GM12878 (cell line): Measurements from ENCODE around the gene C1QTNF1. TPM values are rescaled to one million over a fixed set of nuclear protein-coding genes. Genes with fewer than 3 reads are reported as not detected.

Source experiments
- ATAC-seq: fragments of 200-7000 bp; cut with Tn5 transposase; 3 replicates; pipeline ENCODE4 v1.9.1; 2020; ENCODE audit warnings: mild to moderate bottlenecking, moderate library complexity
- BruUV-seq: library from RNA; stranded (reverse); fragments of 400-500 nt; replicated peaks from 2 replicates; lab custom pipeline; 2021; lab: Mats Ljungman, UMichigan
- CTCF ChIA-PET: fragments of 300-600 bp; sonication (Branson Sonifier 250); formaldehyde crosslinking; extraction: SDS; loops from one replicate; lab custom pipeline; 2021; ENCODE audit warnings: inconsistent platforms; lab: Yijun Ruan, JAX
- POLR2A ChIA-PET: fragments of 350-600 bp; formaldehyde crosslinking; extraction: SDS; loops from one replicate; lab custom pipeline; 2021; ENCODE audit warnings: inconsistent platforms; lab: Charles Lee
- RAD21 ChIA-PET: fragments of 300-600 bp; sonication (Branson Sonifier 250); formaldehyde crosslinking; loops from one replicate; lab custom pipeline; 2023; ENCODE audit warnings: antibody characterized with exemption; ENCODE audit not compliant: unreplicated experiment; lab: Charles Lee
- SMC1A ChIA-PET: fragments of 300-600 bp; sonication (Branson Sonifier 250); formaldehyde crosslinking; loops from one replicate; lab custom pipeline; 2023; ENCODE audit not compliant: unreplicated experiment, uncharacterized antibody; lab: Charles Lee
- DNase-seq: peaks from one replicate; pipeline ENCODE4 v3.0.0-alpha.2; 2011; ENCODE audit warnings: low read depth, low spot score
- FAIRE-seq: peaks from 3 replicates; lab custom pipeline; 2011; peaks lifted over from hg19 to GRCh38; lab: Jason Lieb, UNC
- H2AFZ ChIP-seq: 2 replicates; pipeline ENCODE4 v1.6.0; 2011; ENCODE audit warnings: low read depth, low read length, control low read depth; ENCODE audit not compliant: control insufficient read depth
- H3K27ac ChIP-seq: 2 replicates; pipeline ENCODE4 v1.5.1; 2011; ENCODE audit warnings: control low read depth; ENCODE audit not compliant: control insufficient read depth, insufficient read depth
- H3K27me3 ChIP-seq, 2 experiments: replicated peaks in 1 of 2; 2 replicates each; pipeline versions ENCODE4 v1.6.0 to v1.6.1; 2011; ENCODE audit warnings: low read length in 1 of 2; ENCODE audit not compliant: control insufficient read depth in 2 of 2, insufficient read depth in 2 of 2
- H3K36me3 ChIP-seq, 2 experiments: 2 replicates each; pipeline ENCODE4 v1.5.1; 2011; ENCODE audit warnings: low read length in 1 of 2; ENCODE audit not compliant: control insufficient read depth in 2 of 2, insufficient read depth in 2 of 2
- H3K4me1 ChIP-seq: 2 replicates; pipeline ENCODE4 v1.6.1; 2011; ENCODE audit warnings: mild to moderate bottlenecking, low read length, moderate library complexity, mixed read lengths; ENCODE audit not compliant: control insufficient read depth, insufficient read depth
- H3K4me2 ChIP-seq: 2 replicates; pipeline ENCODE4 v1.6.0; 2011; ENCODE audit warnings: control low read depth; ENCODE audit not compliant: control insufficient read depth, insufficient read depth
- H3K4me3 ChIP-seq: fragments of 200-600 bp; sonication (generic); 2 replicates; pipeline ENCODE4 v1.5.1; 2016
- H3K79me2 ChIP-seq: 2 replicates; pipeline ENCODE4 v1.6.0; 2011; ENCODE audit warnings: low read length; ENCODE audit not compliant: control insufficient read depth, insufficient read depth
- H3K9ac ChIP-seq: 2 replicates; pipeline ENCODE4 v1.8.0; 2011; ENCODE audit warnings: low read length, control low read depth, mixed read lengths; ENCODE audit not compliant: control insufficient read depth, insufficient read depth
- H3K9me3 ChIP-seq: replicated peaks from 3 replicates; pipeline ENCODE4 v1.5.1; 2011; ENCODE audit warnings: mild to moderate bottlenecking, low read length; ENCODE audit not compliant: control insufficient read depth, insufficient read depth
- H4K20me1 ChIP-seq: 2 replicates; pipeline ENCODE4 v1.6.0; 2011; ENCODE audit not compliant: control insufficient read depth, insufficient read depth
- BCL3 ChIP-seq: IDR thresholded peaks from 2 replicates; pipeline ENCODE4 v1.6.1; 2011; ENCODE audit warnings: borderline replicate concordance, low read depth, mild to moderate bottlenecking, moderate library complexity, low read length; ENCODE audit not compliant: insufficient read depth, poor library complexity, severe bottlenecking
- FOXM1 ChIP-seq: IDR thresholded peaks from 2 replicates; pipeline ENCODE4 v1.6.1; 2012; ENCODE audit warnings: low read depth, mild to moderate bottlenecking, inconsistent platforms, low read length, moderate library complexity
- KDM1A ChIP-seq: fragments of 200-600 bp; sonication (generic); IDR thresholded peaks from 2 replicates; pipeline ENCODE4 v1.6.1; 2016; ENCODE audit warnings: borderline replicate concordance
- MEF2B ChIP-seq: fragments of 450-650 bp; IDR thresholded peaks from 2 replicates; pipeline ENCODE4 v1.6.1; 2018; ENCODE audit warnings: mild to moderate bottlenecking, moderate library complexity; ENCODE audit not compliant: partially characterized antibody, poor library complexity, severe bottlenecking
- WGBS: methylation state at CpG from one replicate; pipeline ENCODE4 v1.1.6; 2016; ENCODE audit warnings: low lambda C conversion rate; ENCODE audit not compliant: insufficient replicate concordance, insufficient coverage; ENCODE audit errors: missing lambda C conversion rate; 5-methylcytosine and 5-hydroxymethylcytosine counted together
- in situ Hi-C: fragments of 300-500 bp; cut with MboI; formaldehyde crosslinking; loops from 9 replicates; pipeline ENCODE4 v1.14.3; 2018; ENCODE audit warnings: mixed read lengths
- intact Hi-C: fragments of 100-400 bp; cut with micrococcal nuclease; formaldehyde crosslinking; loops from one replicate; pipeline ENCODE4 v1.14.2; 2022; ENCODE audit not compliant: unreplicated experiment
- polyA plus RNA-seq, 11 experiments: library from polyadenylated mRNA; depleted of rRNA in 4 of 11; unstranded in 6 of 11; stranded (reverse) in 5 of 11; fragments of >200 nt; fragmentation: Nextera tagmentation in 4 of 11; fragmentation: Illumina TruSeq in 1 of 11; extraction: Ambion mirVana in 4 of 11; extraction: Trizol in 1 of 11; gene quantifications; 1 replicate in 1 of 11; 2 replicates in 10 of 11; pipeline versions ENCODE4 v1.2.1 to v1.2.3, GENCODE V29; 2011 to 2016; ENCODE audit warnings: inconsistent platforms in 2 of 11, missing spikeins in 2 of 11, low read depth in 1 of 11
- total RNA-seq, 4 experiments: library from RNA; depleted of rRNA in 3 of 4; stranded (reverse); fragments of >200 nt in 3 of 4; fragmentation: Illumina TruSeq in 1 of 4; extraction: Trizol in 1 of 4; gene quantifications; 2 replicates each; pipeline versions ENCODE4 v1.2.1 to v1.2.3, GENCODE V29; 2013 to 2021
- TF ChIP-seq, protein P1 (sequence below): fragments of 450-650 bp; IDR thresholded peaks from 2 replicates; pipeline ENCODE4 v1.6.1; 2014; ENCODE audit warnings: mild to moderate bottlenecking

The C1QTNF1 gene
- total and polyA plus RNA-seq, 10 of the 15 experiments (the other 5 are each of a cell fraction or from before 2014, with no cell fraction given), result 0.05 to 1.1 (median 0.15) TPM; not detected in 4

- H3K9ac ChIP-seq, result no peak overlapping the region
These were observed 21.7 kb upstream of the C1QTNF1 start for GRCh38 chr17:79002291-79002690.

More at GRCh38 chr17:79002291-79002690, 21.7 kb upstream of the C1QTNF1 start:
- Histone ChIP-seq H2AFZ (no peak overlapping the region), H3K27ac (no peak overlapping the region), H3K4me2 (no peak overlapping the region), H3K4me3 (no peak overlapping the region), H3K36me3 (peaks cover 3 to 4% of the 10 kb centered on the region in 2 experiments; a peak in 3 of 4 replicates), H3K79me2 (peaks cover 16% of the 10 kb centered on the region), H4K20me1 (no peaks in the 10 kb centered on the region; the same call in 1 of the 2 replicates), H3K9me3 (no peaks in the 10 kb centered on the region), H3K4me1 (no peaks in the 10 kb centered on the region; the same call in 1 of the 2 replicates), H3K27me3 (no peaks in the 10 kb centered on the region)
- intact Hi-C loops, result no loop called here
- CTCF ChIA-PET, result no interaction called here
- 95% methylated on average over 14 of the region's 14 CpGs for WGBS
- in situ Hi-C loops, result no loop called here
- POLR2A ChIA-PET, result interaction anchor here (0.7 kb wide), 1 partner anchor 190 kb away, joined by 12 read pairs; no protein-coding TSS in a partner anchor
- RAD21 ChIA-PET, result no interaction called here
- DNase-seq (no peak), ATAC-seq (no peak), FAIRE-seq (no peak)
- SMC1A ChIA-PET, result no interaction called here
- no TSS peak for BruUV-seq
- TF ChIP-seq BCL3, result no peak
- TF ChIP-seq, protein P1, sequence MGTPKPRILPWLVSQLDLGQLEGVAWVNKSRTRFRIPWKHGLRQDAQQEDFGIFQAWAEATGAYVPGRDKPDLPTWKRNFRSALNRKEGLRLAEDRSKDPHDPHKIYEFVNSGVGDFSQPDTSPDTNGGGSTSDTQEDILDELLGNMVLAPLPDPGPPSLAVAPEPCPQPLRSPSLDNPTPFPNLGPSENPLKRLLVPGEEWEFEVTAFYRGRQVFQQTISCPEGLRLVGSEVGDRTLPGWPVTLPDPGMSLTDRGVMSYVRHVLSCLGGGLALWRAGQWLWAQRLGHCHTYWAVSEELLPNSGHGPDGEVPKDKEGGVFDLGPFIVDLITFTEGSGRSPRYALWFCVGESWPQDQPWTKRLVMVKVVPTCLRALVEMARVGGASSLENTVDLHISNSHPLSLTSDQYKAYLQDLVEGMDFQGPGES, result no peak
- TF ChIP-seq KDM1A, result no peak
- no peak for TF ChIP-seq FOXM1
- TF ChIP-seq MEF2B, result no peak
